NCI-H2227 (cell line): ENCODE results near the gene GAB1.

ENCODE experiments used
- DNase-seq: peaks from one replicate; lab custom pipeline; 2025; ENCODE audit not compliant: unreplicated experiment; lab: John Stamatoyannopoulos, UW

Gene GAB1

GRCh38 chr4:143357161-143357845 lies 20.6 kb downstream of the GAB1 start:
- no peak for DNase-seq

DNA sequence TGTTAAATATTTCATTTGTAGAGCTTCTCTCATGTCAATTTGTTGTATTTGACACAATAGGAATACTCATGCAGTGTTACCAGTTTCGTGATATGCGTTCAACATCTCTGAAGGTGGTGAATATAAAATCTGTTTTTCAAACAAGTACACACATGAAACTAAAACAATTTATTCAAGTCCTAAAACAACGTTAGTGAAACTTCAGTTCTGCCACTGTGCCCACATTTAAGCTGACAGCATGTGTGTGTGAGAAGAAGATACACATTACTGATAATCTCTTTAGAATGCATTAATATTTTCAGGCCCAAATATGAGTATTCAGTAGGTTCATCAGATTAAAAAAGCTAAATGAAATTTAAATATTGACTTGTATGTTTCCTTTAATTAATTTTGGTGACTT lies 21.7 kb downstream of the GAB1 start:
- DNase-seq = no peak

DNA sequence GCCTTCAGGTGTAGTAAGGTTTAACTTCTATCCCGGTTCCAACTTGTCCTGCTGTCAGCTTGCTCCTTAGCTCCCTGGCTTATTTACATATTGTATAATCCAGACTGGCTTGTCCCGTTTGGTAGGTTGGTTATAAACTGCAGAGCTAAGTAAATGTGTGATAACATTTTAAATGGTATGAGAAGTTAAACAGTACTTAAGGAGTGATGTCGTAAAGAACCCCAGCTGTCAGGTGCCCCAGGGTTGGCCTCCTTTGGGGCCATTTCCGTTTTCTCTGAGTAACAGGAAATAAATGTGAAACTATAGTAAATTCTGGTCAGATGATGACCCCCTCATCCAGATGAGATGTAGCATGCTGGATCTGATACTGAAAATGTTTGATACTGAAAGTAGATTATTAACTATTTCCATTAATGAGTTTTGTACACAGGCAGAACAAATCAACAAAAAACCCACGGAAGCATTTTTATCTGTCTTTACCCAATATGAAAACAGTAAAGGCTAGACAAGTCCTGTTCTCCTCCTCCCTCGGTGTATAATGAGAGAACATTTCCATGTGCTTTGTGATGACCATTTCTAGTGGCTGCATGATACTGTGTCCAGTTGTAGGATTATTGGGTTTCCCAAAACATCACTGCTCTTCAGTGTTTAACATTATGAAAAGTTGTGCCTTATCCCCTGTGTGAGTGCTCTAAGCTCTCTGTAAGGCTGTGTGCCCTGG lies 22.4 kb downstream of the GAB1 start:
- DNase-seq = no peak

GRCh38 chr4:143359644-143360193 lies 23.0 kb downstream of the GAB1 start:
- no peak for DNase-seq

GRCh38 chr4:143360838-143361625 lies 24.4 kb downstream of the GAB1 start:
- no peak for DNase-seq

- DNase-seq = no peak
Observed at GRCh38 chr4:143362349-143363046, 25.8 kb downstream of the GAB1 start.

DNA sequence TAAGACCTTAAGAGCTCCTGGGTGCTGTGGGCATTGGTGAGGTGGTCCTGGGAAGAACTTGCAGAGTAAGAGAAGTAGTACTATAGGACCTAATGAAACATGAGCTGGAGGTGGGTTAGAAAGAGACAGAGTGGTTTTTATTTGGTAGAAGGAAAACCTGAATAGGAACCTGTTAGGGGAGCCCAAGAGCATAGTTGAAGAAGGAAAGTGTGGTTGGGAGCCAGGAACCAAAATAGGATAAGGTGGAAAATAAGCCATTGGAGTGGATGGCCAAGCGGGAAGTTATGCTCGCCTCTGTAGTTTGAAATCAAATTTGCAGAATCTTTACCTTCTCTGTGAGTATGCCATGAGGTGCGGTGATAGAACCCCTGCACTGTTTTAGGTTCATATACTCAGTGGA lies 26.7 kb downstream of the GAB1 start:
- no peak for DNase-seq

- DNase-seq = no peak
Observed at GRCh38 chr4:143364063-143364462, 27.4 kb downstream of the GAB1 start.

DNA sequence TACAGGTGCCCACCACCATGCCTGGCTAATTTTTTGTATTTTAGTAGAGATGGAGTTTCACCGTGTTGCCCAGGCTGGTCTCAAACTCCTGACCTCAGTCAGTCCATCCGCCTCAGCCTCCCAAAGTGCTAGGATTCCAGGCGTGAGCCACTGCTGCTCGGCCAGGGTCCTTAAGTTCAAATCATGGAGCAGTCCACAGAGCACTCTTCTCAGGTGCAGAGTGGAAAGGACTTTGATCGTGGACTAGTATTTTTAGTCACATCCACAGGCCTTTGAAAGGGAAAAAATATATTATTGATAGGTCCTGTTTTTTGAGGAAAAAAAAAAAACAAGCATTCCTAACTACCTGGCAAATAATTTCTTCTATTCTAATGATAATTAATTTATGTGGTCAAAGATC lies 31.2 kb downstream of the GAB1 start:
- DNase-seq = no peak

DNA sequence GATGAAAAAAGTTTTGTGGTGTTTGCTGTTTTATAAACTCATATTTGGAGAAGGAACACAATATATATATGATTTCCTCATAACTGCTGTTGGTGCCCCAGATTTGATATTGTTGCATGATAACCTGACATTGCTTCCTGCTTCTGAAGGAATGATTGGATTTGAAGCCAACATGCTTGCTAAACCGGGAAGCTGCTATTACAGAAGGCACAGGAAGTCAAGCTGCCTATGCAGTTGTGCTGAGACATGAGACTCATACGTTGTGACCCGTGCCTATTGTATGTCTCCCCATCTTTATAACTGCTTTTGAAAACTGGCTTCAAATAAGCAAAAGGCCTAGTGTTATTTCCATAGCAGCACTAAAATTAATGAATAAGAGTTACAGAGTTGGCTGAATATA lies 32.9 kb downstream of the GAB1 start:
- no peak for DNase-seq

- no peak for DNase-seq
Observed at GRCh38 chr4:143372093-143372915, 35.6 kb downstream of the GAB1 start.

GRCh38 chr4:143374255-143374654 lies 37.6 kb downstream of the GAB1 start:
- no peak for DNase-seq

GRCh38 chr4:143374771-143375170 lies 38.1 kb downstream of the GAB1 start:
- DNase-seq = no peak

GRCh38 chr4:143375326-143376073 lies 38.8 kb downstream of the GAB1 start:
- peak; percentile 14 for DNase-seq

DNA sequence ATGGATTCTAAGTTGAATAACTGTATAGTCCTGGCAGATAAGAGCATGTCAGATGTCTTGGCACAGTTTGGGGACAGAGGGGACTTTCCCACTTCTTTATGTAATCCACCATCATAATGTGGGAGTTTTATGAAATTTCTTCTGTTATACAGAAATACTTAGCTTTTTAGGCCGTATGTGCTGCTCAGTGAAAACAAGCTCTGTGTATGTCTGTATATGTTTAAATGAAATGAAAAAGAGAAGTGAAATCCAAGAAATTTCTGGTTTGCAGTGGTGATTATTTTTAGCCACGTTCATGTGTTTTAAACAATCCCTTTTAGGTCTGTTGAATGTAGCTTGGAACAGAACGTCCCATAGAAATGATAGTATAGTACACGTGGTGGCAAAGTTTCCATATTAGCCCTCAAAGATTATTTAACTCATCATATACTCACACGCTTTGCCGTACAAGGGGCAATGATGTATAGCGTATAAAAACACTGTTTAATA lies 41.0 kb downstream of the GAB1 start:
- no peak for DNase-seq

DNA sequence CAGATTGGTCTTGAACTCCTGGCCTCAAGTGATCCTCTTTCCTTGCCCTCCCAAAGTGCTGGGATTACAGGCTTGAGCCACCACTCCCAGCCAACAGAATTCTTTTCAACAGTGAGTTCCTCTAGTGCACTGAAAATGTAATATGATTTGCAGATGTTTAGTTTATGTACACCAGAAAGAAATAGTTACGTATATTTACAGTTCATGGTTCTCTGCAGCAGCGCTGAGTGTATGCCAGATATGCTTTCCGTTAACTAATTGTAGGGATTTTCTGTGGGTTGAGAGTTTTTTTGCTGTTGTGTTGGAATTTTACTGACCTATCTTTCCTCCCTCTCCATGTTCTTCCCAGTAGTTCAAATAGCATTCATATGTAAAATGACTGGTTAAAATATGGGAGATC lies 44.0 kb downstream of the GAB1 start:
- DNase-seq = no peak

DNA sequence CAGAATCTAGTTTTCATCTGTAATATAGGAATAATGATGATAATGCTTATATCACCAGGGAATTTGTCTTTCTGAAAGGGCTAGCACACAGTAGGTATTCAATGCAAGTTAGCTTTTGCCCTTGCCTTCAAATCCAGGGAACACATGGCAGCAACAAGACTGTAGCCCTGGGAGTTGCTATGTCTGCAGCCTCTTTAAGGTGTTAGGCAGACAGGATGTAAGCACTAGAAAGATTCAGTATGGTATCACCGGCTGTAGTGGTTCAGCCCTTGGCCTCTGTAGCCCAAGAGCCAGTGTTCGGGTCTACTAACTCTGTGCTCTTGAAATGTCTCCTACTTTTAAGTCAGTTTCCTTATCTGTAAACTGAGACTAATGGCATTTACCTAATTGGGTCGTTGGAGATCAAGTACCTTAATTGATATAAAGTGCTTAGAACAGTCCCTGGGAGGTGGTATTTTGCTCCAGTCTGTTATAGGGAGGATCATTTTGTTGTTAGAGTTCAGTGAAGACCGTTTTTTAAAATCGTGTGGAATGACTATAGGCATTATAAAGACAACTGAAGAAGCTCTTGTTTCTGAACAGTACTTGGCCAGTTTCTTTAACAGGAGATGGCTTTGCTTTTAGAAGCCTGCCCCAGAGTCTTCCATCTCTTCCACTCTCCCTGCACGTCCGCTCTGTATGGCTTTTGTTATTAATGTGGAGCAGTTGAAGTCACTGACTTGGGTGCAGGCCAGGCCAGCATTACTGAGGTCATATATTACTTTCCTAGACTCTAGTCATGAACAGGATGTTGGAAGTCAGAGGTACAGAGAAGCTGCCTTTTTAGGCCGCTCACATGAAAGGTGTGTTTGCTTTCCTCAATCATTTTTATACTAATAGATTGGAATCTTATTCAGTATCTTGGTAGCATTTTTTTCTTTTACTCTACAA lies 44.8 kb downstream of the GAB1 start:
- no peak for DNase-seq

DNA sequence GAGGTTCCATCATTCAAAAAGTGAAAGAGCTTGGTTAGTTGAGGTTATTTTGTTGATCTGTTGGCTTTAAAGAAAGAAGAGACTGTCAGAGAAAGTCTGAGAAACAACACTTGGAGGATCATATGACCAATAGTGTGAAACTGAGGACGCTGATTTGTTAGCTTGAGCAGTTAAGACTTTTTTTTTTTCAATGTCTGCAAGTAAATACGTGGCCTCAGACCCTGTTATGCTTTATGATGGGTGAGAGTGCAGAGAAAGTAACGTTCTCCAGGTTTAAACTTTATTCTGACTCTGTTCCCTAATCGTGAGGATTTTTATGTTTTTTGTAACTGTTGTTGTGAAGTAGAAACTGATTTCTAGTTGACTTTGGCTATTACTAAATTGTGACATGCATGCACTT lies 45.9 kb downstream of the GAB1 start:
- no peak for DNase-seq
